K562 treated with DMSO at 1 percent for 4 hours (cell line): ENCODE results near the gene G6PC1. TPM values are rescaled to one million over a fixed set of nuclear protein-coding genes. Genes with fewer than 3 reads are reported as not detected.

Experiments
- total RNA-seq: library from RNA; unstranded; fragments of 300-600 nt; gene quantifications from 2 replicates; pipeline ENCODE4 v1.2.3, GENCODE V29; 2022; ENCODE audit not compliant: insufficient read depth

The G6PC1 gene
- total RNA-seq = not detected in 2 replicates

DNA sequence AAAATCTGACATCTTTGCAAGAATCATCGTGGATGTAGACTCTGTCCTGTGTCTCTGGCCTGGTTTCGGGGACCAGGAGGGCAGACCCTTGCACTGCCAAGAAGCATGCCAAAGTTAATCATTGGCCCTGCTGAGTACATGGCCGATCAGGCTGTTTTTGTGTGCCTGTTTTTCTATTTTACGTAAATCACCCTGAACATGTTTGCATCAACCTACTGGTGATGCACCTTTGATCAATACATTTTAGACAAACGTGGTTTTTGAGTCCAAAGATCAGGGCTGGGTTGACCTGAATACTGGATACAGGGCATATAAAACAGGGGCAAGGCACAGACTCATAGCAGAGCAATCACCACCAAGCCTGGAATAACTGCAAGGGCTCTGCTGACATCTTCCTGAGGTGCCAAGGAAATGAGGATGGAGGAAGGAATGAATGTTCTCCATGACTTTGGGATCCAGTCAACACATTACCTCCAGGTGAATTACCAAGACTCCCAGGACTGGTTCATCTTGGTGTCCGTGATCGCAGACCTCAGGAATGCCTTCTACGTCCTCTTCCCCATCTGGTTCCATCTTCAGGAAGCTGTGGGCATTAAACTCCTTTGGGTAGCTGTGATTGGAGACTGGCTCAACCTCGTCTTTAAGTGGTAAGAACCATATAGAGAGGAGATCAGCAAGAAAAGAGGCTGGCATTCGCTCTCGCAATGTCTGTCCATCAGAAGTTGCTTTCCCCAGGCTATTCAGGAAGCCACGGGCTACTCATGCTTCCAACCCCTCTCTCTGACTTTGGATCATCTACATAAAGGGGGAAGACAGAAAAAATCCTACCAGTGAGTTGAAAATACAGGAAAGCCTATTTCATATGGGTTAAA is at the start of gene G6PC1:
Gene G6PC1, plus strand, starts transcription at position 340 of the 872 bp plus-strand sequence. Its CDS starts 78 bp downstream, at position 418.

DNA sequence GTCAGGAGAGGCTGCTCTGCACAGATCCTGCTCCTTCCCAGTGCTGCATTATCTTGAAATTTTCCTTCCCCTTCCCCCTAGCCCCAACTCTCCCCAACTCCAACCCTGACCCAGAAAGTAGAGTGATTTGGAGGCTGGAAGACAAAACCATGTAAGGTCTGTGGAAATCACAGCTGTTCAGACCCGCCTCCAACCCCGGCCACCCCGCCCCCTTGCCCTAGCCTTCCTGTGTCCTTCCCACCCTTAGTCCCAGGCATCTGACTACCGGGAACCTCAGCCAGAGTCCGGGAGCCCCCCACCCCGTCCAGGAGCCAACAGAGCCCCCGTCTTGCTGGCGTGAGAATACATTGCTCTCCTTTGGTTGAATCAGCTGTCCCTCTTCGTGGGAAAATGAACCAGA is 49.6 kb upstream of the G6PC1 start, which contains the start of gene AOC3:
Gene AOC3, plus strand, starts transcription at position 246 of the 400 bp plus-strand sequence. Its CDS starts 145 bp downstream, at position 391.

Other genes with a start within 250 kb of the G6PC1 start
- gene TUBG2, start 241.5 kb upstream of the G6PC1 start, total RNA-seq = not detected in 2 replicates
- 32.9 and 42.6 TPM in 2 replicates for gene PLEKHH3, start 223.8 kb upstream of the G6PC1 start, total RNA-seq
- gene CCR10, start 219.0 kb upstream of the G6PC1 start, total RNA-seq = 7.6 and 9.2 TPM in 2 replicates
- 1.3 and 3.1 TPM in 2 replicates for gene CNTNAP1, start 218.3 kb upstream of the G6PC1 start, total RNA-seq
- 17.7 and 17.9 TPM in 2 replicates for gene EZH1, start 155.8 kb upstream of the G6PC1 start, total RNA-seq
- gene RAMP2, start 139.6 kb upstream of the G6PC1 start, total RNA-seq = not detected in 2 replicates
- gene VPS25, start 127.3 kb upstream of the G6PC1 start, total RNA-seq = 93.6 and 122 TPM in 2 replicates
- 5.5 and 14.0 TPM in 2 replicates for gene WNK4, start 120.2 kb upstream of the G6PC1 start, total RNA-seq
- gene COA3, start 102.1 kb upstream of the G6PC1 start, total RNA-seq = 45.6 and 46.7 TPM in 2 replicates
- not detected in 2 replicates for gene CNTD1, start 101.9 kb upstream of the G6PC1 start, total RNA-seq
- 32.0 and 36.7 TPM in 2 replicates for gene BECN1, start 76.5 kb upstream of the G6PC1 start, total RNA-seq
- gene PSME3, start 67.4 kb upstream of the G6PC1 start, total RNA-seq = 90.8 and 94.0 TPM in 2 replicates
- 6.7 and 7.0 TPM in 2 replicates for gene AOC2, start 56.2 kb upstream of the G6PC1 start, total RNA-seq
- gene AOC3, start 49.6 kb upstream of the G6PC1 start, total RNA-seq = 3.9 and 5.9 TPM in 2 replicates
- 25.6 and 25.8 TPM in 2 replicates for gene AARSD1, start 63.7 kb downstream of the G6PC1 start, total RNA-seq
- 3.6 and 5.7 TPM in 2 replicates for gene PTGES3L, start 79.3 kb downstream of the G6PC1 start, total RNA-seq
- gene RUNDC1, start 79.8 kb downstream of the G6PC1 start, total RNA-seq = 8.2 and 10.7 TPM in 2 replicates
- 5,237 and 5,369 TPM in 2 replicates for gene RPL27, start 97.6 kb downstream of the G6PC1 start, total RNA-seq
- 27.4 and 35.9 TPM in 2 replicates for gene IFI35, start 106.0 kb downstream of the G6PC1 start, total RNA-seq
- 415 and 432 TPM in 2 replicates for gene VAT1, start 121.6 kb downstream of the G6PC1 start, total RNA-seq
- 2.1 and 2.3 TPM in 2 replicates for gene RND2, start 124.4 kb downstream of the G6PC1 start, total RNA-seq
- 35.9 and 42.0 TPM in 2 replicates for gene BRCA1, start 224.6 kb downstream of the G6PC1 start, total RNA-seq